Measurements from ENCODE around the gene NUP42.

The NUP42 gene

GRCh38 chr7:23208316-23208715, 26.5 kb downstream of the NUP42 start:
- Histone ChIP-seq H3K4me3 (ENCODE audit: low read length) (no peak overlapping the region), H3K9ac (ENCODE audit: low read length) (no peak overlapping the region), H3K79me2 (ENCODE audit: low read length) (no peaks in the 10 kb centered on the region), H3K9me2 (replicated peaks; ENCODE audit: insufficient read depth, low read length) (no peaks in the 10 kb centered on the region), H3K27ac (ENCODE audit: low read length) (no peak overlapping the region), H3F3A (ENCODE audit: insufficient read depth, low read length) (no peaks in the 10 kb centered on the region), H4K20me1 (ENCODE audit: insufficient read depth, low read length) (no peaks in the 10 kb centered on the region), H2AFZ (ENCODE audit: low read length) (no peak overlapping the region), H3K36me3 (replicated peaks; ENCODE audit: insufficient read depth, low read length) (no peaks in the 10 kb centered on the region), H3K9me3 (replicated peaks; ENCODE audit: insufficient read depth, low read length) (no peaks in the 10 kb centered on the region), H3K4me1 (ENCODE audit: low read length) (no peaks in the 10 kb centered on the region), H3K27me3 (replicated peaks; ENCODE audit: insufficient read depth, low read length) (no peaks in the 10 kb centered on the region), H3K4me2 (ENCODE audit: low read depth, low read length) (no peak overlapping the region)
- TF ChIP-seq EZH2phosphoT487 (IDR thresholded peaks at IDR 0.05; ENCODE audit: low read length) (no peak), EZH2 (optimal IDR thresholded peaks at IDR 0.05; ENCODE audit: low read depth, low read length) (no peak), CTCF (IDR thresholded peaks at IDR 0.05; ENCODE audit: low read length) (no peak)
- no peak for DNase-seq

- TF ChIP-seq EZH2 (optimal IDR thresholded peaks at IDR 0.05; ENCODE audit: low read depth, low read length) (no peak), EZH2phosphoT487 (IDR thresholded peaks at IDR 0.05; ENCODE audit: low read length) (no peak), CTCF (IDR thresholded peaks at IDR 0.05; ENCODE audit: low read length) (no peak)
- no peak overlapping the region for H3K27ac ChIP-seq (ENCODE audit: low read length)
These were observed 28.7 kb downstream of the NUP42 start for GRCh38 chr7:23210506-23210905.

GRCh38 chr7:23211589-23211988, 29.7 kb downstream of the NUP42 start:
- Histone ChIP-seq H3K4me2 (ENCODE audit: low read depth, low read length) (no peak overlapping the region), H3K79me2 (ENCODE audit: low read length) (no peaks in the 10 kb centered on the region), H3K9ac (ENCODE audit: low read length) (no peak overlapping the region), H3K4me3 (ENCODE audit: low read length) (no peak overlapping the region), H2AFZ (ENCODE audit: low read length) (no peak overlapping the region), H3K27me3 (replicated peaks; ENCODE audit: insufficient read depth, low read length) (no peaks in the 10 kb centered on the region), H3K27ac (ENCODE audit: low read length) (no peak overlapping the region), H3K36me3 (replicated peaks; ENCODE audit: insufficient read depth, low read length) (no peaks in the 10 kb centered on the region), H4K20me1 (ENCODE audit: insufficient read depth, low read length) (no peaks in the 10 kb centered on the region), H3K4me1 (ENCODE audit: low read length) (no peaks in the 10 kb centered on the region), H3K9me2 (replicated peaks; ENCODE audit: insufficient read depth, low read length) (no peaks in the 10 kb centered on the region), H3K9me3 (replicated peaks; ENCODE audit: insufficient read depth, low read length) (no peaks in the 10 kb centered on the region), H3F3A (ENCODE audit: insufficient read depth, low read length) (no peaks in the 10 kb centered on the region)
- DNase-seq: no peak
- TF ChIP-seq CTCF (IDR thresholded peaks at IDR 0.05; ENCODE audit: low read length) (no peak), EZH2 (optimal IDR thresholded peaks at IDR 0.05; ENCODE audit: low read depth, low read length) (no peak), EZH2phosphoT487 (IDR thresholded peaks at IDR 0.05; ENCODE audit: low read length) (no peak)

More at GRCh38 chr7:23210506-23210905, 28.7 kb downstream of the NUP42 start:
- no peak overlapping the region for H3K4me3 ChIP-seq (ENCODE audit: low read length)
- H3K9ac ChIP-seq (ENCODE audit: low read length): no peak overlapping the region
- no peaks in the 10 kb centered on the region for H3K79me2 ChIP-seq (ENCODE audit: low read length)
- H3K36me3 ChIP-seq (replicated peaks; ENCODE audit: insufficient read depth, low read length): no peaks in the 10 kb centered on the region
- H4K20me1 ChIP-seq (ENCODE audit: insufficient read depth, low read length): no peaks in the 10 kb centered on the region
- no peaks in the 10 kb centered on the region for H3K9me3 ChIP-seq (replicated peaks; ENCODE audit: insufficient read depth, low read length)
- H3K4me2 ChIP-seq (ENCODE audit: low read depth, low read length): no peak overlapping the region
- no peak overlapping the region for H2AFZ ChIP-seq (ENCODE audit: low read length)
- no peak for DNase-seq
- no peaks in the 10 kb centered on the region for H3K9me2 ChIP-seq (replicated peaks; ENCODE audit: insufficient read depth, low read length)
- no peaks in the 10 kb centered on the region for H3K4me1 ChIP-seq (ENCODE audit: low read length)
- no peaks in the 10 kb centered on the region for H3F3A ChIP-seq (ENCODE audit: insufficient read depth, low read length)
- no peaks in the 10 kb centered on the region for H3K27me3 ChIP-seq (replicated peaks; ENCODE audit: insufficient read depth, low read length)

All from MM.1S (cell line).